HepG2 (cell line): ENCODE results near the gene PLEKHG4. TPM values are rescaled to one million over a fixed set of nuclear protein-coding genes. Genes with fewer than 3 reads are reported as not detected.

ENCODE experiments used
- ATF7-NPFF ChIP-seq: sonication (generic); formaldehyde crosslinking; IDR thresholded peaks from 2 replicates; pipeline ENCODE4 v1.8.1; 2023; ENCODE audit warnings: mild to moderate bottlenecking, low read depth, missing genetic modification reagents, moderate library complexity
- GPN1 ChIP-seq: sonication (generic); formaldehyde crosslinking; IDR thresholded peaks from 2 replicates; pipeline ENCODE4 v1.5.1; 2020; ENCODE audit warnings: missing genetic modification reagents, borderline replicate concordance
- HNRNPL ChIP-seq: fragments of 200-400 bp; formaldehyde crosslinking; IDR thresholded peaks from 2 replicates; pipeline ENCODE4 v1.6.1; 2017; ENCODE audit warnings: mild to moderate bottlenecking, low read depth, low read length
- KDM5B ChIP-seq: sonication (generic); formaldehyde crosslinking; IDR thresholded peaks from 2 replicates; pipeline ENCODE4 v1.4.0; 2020; ENCODE audit warnings: missing genetic modification reagents, mild to moderate bottlenecking, borderline replicate concordance
- MAFG ChIP-seq: sonication (generic); formaldehyde crosslinking; IDR thresholded peaks from 2 replicates; pipeline ENCODE4 v1.5.1; 2020; ENCODE audit warnings: mild to moderate bottlenecking, missing genetic modification reagents
- ZFP82 ChIP-seq: sonication (generic); formaldehyde crosslinking; IDR thresholded peaks from 2 replicates; pipeline ENCODE4 v1.5.1; 2020; ENCODE audit warnings: mild to moderate bottlenecking, missing genetic modification reagents, borderline replicate concordance
- ZNF678 ChIP-seq: sonication (generic); formaldehyde crosslinking; IDR thresholded peaks from 2 replicates; pipeline ENCODE4 v1.4.0; 2020; ENCODE audit warnings: mild to moderate bottlenecking, missing genetic modification reagents
- ZNF878 ChIP-seq: sonication (generic); formaldehyde crosslinking; IDR thresholded peaks from 2 replicates; pipeline ENCODE4 v1.8.1; 2023; ENCODE audit warnings: mild to moderate bottlenecking, missing genetic modification reagents, moderate library complexity
- polyA plus RNA-seq, 8 experiments: library from polyadenylated mRNA; depleted of rRNA in 3 of 8; stranded (reverse) in 7 of 8; unstranded in 1 of 8; fragments of >200 nt; fragmentation: Illumina TruSeq in 4 of 8; extraction: Trizol in 4 of 8; gene quantifications; 2 replicates each; pipeline versions ENCODE4 v1.2.1 to v1.2.3, GENCODE V29; 2011 to 2016; ENCODE audit warnings: low read depth in 4 of 8, missing spikeins in 1 of 8, mixed read lengths in 1 of 8; ENCODE audit not compliant: insufficient read depth in 1 of 8
- total RNA-seq, 5 experiments: library from RNA; depleted of rRNA; stranded (reverse); fragments of >200 nt; fragmentation: Illumina TruSeq; extraction: Trizol; gene quantifications; 2 replicates each; pipeline ENCODE4 v1.2.3, GENCODE V29; 2016; ENCODE audit warnings: low read depth in 1 of 5
- TF ChIP-seq, protein P1 (sequence below): sonication (generic); formaldehyde crosslinking; IDR thresholded peaks from 2 replicates; pipeline ENCODE4 v1.9.0; 2021; ENCODE audit warnings: missing genetic modification reagents, borderline replicate concordance
- TF ChIP-seq, protein P2 (sequence below): IDR thresholded peaks from 2 replicates; pipeline ENCODE4 v1.4.0; 2020; ENCODE audit warnings: mild to moderate bottlenecking, missing genetic modification reagents
- TF ChIP-seq, protein P3 (sequence below): sonication (generic); formaldehyde crosslinking; IDR thresholded peaks from 2 replicates; pipeline ENCODE4 v1.4.0; 2020; ENCODE audit warnings: missing genetic modification reagents
- TF ChIP-seq, protein P4 (sequence below): sonication (generic); formaldehyde crosslinking; IDR thresholded peaks from 2 replicates; pipeline ENCODE4 v1.5.1; 2020; ENCODE audit warnings: missing genetic modification reagents, mild to moderate bottlenecking, borderline replicate concordance

The PLEKHG4 gene
- total and polyA plus RNA-seq, 2 of the 13 experiments (the other 11 are each of a cell fraction or from before 2014, with no cell fraction given), result 7.1 to 13.6 TPM

DNA sequence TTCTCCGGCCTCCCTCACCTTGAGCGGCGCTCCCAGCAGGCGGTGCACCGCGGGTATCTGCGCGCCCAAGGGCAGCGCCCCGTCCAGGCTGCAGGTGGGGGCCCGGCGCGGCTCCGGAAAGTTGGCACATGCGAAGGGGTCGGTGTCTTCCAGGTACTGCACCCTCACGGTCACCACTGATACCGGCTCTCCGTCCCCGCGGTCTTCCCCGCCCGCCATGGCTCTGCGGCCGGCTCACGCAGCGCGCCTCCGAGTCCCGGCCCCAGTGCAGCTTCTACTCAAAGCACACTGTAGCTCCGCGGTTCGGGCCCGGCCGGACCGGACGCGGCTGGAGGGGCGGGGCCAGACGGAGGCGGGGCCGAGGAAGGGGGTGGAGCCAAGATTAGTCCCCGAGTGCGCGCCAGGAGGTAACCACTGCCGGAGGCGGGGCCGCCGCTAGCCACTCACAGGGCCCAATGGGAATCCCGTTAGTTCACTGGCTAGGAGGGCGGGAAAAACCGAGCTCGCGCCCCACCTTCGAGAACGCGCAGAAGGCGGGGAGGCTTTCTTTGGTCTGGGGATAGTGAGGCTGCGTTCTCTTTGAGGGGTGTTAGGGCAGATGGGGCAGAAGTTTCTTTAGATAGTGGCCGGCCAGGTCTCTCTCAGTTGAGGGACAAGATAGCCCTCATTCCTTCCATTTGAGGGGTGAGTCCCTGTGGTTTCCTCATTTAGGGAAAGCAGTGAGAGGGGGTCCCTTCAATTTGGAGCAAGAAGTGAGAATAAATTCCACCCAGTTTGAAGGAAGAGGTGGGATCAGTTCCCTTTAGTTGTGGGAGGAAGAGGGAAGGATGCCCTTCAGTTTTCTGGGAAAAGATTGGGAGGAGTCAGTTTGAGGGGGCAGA is 31.9 kb upstream of the PLEKHG4 start, which contains the start of gene FHOD1 (continued):
- TF ChIP-seq ATF7-NPFF (CRISPR knock-in tag), result peak; percentile 40
- TF ChIP-seq ZFP82 (CRISPR knock-in tag), result 0 out of 2 replicates have a peak, but pooled peaks have one; percentile 48
- TF ChIP-seq, protein P1, sequence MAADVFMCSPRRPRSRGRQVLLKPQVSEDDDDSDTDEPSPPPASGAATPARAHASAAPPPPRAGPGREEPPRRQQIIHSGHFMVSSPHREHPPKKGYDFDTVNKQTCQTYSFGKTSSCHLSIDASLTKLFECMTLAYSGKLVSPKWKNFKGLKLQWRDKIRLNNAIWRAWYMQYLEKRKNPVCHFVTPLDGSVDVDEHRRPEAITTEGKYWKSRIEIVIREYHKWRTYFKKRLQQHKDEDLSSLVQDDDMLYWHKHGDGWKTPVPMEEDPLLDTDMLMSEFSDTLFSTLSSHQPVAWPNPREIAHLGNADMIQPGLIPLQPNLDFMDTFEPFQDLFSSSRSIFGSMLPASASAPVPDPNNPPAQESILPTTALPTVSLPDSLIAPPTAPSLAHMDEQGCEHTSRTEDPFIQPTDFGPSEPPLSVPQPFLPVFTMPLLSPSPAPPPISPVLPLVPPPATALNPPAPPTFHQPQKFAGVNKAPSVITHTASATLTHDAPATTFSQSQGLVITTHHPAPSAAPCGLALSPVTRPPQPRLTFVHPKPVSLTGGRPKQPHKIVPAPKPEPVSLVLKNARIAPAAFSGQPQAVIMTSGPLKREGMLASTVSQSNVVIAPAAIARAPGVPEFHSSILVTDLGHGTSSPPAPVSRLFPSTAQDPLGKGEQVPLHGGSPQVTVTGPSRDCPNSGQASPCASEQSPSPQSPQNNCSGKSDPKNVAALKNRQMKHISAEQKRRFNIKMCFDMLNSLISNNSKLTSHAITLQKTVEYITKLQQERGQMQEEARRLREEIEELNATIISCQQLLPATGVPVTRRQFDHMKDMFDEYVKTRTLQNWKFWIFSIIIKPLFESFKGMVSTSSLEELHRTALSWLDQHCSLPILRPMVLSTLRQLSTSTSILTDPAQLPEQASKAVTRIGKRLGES (CRISPR knock-in tag), result 0 out of 2 replicates have a peak, but pooled peaks have one; percentile 28
- TF ChIP-seq, protein P2, sequence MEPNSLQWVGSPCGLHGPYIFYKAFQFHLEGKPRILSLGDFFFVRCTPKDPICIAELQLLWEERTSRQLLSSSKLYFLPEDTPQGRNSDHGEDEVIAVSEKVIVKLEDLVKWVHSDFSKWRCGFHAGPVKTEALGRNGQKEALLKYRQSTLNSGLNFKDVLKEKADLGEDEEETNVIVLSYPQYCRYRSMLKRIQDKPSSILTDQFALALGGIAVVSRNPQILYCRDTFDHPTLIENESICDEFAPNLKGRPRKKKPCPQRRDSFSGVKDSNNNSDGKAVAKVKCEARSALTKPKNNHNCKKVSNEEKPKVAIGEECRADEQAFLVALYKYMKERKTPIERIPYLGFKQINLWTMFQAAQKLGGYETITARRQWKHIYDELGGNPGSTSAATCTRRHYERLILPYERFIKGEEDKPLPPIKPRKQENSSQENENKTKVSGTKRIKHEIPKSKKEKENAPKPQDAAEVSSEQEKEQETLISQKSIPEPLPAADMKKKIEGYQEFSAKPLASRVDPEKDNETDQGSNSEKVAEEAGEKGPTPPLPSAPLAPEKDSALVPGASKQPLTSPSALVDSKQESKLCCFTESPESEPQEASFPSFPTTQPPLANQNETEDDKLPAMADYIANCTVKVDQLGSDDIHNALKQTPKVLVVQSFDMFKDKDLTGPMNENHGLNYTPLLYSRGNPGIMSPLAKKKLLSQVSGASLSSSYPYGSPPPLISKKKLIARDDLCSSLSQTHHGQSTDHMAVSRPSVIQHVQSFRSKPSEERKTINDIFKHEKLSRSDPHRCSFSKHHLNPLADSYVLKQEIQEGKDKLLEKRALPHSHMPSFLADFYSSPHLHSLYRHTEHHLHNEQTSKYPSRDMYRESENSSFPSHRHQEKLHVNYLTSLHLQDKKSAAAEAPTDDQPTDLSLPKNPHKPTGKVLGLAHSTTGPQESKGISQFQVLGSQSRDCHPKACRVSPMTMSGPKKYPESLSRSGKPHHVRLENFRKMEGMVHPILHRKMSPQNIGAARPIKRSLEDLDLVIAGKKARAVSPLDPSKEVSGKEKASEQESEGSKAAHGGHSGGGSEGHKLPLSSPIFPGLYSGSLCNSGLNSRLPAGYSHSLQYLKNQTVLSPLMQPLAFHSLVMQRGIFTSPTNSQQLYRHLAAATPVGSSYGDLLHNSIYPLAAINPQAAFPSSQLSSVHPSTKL (CRISPR knock-in tag), result peak; percentile 63
- 0 out of 2 replicates have a peak, but pooled peaks have one; percentile 50 for TF ChIP-seq KDM5B
- 0 out of 2 replicates have a peak, but pooled peaks have one; percentile 57 for TF ChIP-seq GPN1 (CRISPR knock-in tag)
- TF ChIP-seq, protein P3, sequence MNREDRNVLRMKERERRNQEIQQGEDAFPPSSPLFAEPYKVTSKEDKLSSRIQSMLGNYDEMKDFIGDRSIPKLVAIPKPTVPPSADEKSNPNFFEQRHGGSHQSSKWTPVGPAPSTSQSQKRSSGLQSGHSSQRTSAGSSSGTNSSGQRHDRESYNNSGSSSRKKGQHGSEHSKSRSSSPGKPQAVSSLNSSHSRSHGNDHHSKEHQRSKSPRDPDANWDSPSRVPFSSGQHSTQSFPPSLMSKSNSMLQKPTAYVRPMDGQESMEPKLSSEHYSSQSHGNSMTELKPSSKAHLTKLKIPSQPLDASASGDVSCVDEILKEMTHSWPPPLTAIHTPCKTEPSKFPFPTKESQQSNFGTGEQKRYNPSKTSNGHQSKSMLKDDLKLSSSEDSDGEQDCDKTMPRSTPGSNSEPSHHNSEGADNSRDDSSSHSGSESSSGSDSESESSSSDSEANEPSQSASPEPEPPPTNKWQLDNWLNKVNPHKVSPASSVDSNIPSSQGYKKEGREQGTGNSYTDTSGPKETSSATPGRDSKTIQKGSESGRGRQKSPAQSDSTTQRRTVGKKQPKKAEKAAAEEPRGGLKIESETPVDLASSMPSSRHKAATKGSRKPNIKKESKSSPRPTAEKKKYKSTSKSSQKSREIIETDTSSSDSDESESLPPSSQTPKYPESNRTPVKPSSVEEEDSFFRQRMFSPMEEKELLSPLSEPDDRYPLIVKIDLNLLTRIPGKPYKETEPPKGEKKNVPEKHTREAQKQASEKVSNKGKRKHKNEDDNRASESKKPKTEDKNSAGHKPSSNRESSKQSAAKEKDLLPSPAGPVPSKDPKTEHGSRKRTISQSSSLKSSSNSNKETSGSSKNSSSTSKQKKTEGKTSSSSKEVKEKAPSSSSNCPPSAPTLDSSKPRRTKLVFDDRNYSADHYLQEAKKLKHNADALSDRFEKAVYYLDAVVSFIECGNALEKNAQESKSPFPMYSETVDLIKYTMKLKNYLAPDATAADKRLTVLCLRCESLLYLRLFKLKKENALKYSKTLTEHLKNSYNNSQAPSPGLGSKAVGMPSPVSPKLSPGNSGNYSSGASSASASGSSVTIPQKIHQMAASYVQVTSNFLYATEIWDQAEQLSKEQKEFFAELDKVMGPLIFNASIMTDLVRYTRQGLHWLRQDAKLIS, result peak; percentile 72; the same call in 1 of the 2 replicates
- 0 out of 2 replicates have a peak, but pooled peaks have one; percentile 59 for TF ChIP-seq HNRNPL
- TF ChIP-seq ZNF878 (CRISPR knock-in tag), result 0 out of 2 replicates have a peak, but pooled peaks have one; percentile 58
- TF ChIP-seq, protein P4, sequence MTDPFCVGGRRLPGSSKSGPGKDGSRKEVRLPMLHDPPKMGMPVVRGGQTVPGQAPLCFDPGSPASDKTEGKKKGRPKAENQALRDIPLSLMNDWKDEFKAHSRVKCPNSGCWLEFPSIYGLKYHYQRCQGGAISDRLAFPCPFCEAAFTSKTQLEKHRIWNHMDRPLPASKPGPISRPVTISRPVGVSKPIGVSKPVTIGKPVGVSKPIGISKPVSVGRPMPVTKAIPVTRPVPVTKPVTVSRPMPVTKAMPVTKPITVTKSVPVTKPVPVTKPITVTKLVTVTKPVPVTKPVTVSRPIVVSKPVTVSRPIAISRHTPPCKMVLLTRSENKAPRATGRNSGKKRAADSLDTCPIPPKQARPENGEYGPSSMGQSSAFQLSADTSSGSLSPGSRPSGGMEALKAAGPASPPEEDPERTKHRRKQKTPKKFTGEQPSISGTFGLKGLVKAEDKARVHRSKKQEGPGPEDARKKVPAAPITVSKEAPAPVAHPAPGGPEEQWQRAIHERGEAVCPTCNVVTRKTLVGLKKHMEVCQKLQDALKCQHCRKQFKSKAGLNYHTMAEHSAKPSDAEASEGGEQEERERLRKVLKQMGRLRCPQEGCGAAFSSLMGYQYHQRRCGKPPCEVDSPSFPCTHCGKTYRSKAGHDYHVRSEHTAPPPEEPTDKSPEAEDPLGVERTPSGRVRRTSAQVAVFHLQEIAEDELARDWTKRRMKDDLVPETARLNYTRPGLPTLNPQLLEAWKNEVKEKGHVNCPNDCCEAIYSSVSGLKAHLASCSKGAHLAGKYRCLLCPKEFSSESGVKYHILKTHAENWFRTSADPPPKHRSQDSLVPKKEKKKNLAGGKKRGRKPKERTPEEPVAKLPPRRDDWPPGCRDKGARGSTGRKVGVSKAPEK (CRISPR knock-in tag), result 0 out of 2 replicates have a peak, but pooled peaks have one; percentile 13
- TF ChIP-seq ZNF678 (CRISPR knock-in tag), result peak; percentile 66; the same call in 1 of the 2 replicates
- TF ChIP-seq MAFG (CRISPR knock-in tag), result no peak
